NAMALWA (cell line): Measurements from ENCODE around the gene RAB6D.
"Not testable (repeated sequence)": the region's sequence is repeated elsewhere in the genome, so short reads cannot be mapped to it uniquely, and the experiment has no call there.

Experiments used
- DNase-seq: peaks from one replicate; pipeline ENCODE4 v3.0.0-alpha.2; 2015; ENCODE audit warnings: low spot score

Gene RAB6D

DNA sequence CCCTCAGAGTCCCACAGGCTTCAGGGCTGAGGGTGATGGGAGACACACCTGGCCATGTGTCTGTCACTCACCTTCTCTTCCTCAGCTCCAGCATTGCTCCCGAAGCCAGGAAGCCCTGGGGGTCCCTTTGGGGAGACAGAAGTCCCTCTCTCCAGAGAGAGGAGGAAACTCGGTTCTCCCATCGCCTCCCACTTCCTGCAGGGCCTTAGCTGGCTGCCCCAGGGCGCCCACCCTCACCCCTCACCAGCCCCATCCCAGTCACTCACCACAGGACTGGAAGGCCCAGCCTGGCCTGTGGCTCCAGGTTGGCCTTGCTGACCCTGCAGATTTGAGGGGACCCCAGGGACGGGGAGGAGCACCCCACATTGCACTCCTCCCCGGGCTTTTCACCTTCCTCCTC lies 2.7 kb upstream of the RAB6D start:
- no peak for DNase-seq

DNA sequence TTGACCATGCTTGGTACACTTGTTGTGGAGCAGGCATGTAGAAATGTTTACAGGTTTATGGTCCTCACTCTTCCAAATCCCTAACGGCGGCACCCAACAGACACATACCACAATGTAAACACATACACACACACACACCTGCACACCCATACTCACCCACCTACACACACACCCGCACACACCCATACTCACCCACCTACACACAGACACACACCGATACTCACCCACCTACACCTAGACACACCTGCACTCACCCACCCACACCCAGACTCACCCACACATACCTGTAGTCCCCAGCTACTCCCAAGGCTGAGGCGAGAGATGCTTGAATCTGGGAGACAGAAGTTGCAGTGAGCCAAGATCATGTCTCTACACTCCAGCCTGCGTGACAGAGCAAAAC lies 1.5 kb upstream of the RAB6D start:
- DNase-seq: no peak

- not testable (repeated sequence) for DNase-seq
Measured at GRCh38 chr2:131363213-131363612, 755 bp downstream of the RAB6D start.

DNA sequence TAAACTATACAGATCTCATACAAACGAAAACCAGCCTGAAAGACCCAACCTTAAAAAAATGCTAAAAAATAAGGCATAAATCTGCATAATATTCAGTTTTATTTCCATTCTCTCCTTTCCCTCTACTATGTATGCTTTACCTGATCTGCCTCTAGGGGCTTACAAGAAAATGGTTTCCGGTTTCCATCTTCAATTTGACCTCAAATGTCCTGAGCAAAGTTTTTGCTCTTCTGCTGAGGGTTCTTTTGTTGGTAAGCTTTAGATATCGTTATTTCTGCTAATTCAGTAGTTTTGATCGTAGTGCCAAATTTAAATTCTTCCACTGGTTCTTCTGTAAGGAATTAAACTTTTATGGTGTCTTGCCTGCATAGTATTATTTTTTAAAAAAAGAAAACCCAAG lies 2.2 kb downstream of the RAB6D start:
- not testable (repeated sequence) for DNase-seq

- not testable (repeated sequence) for DNase-seq
Measured at GRCh38 chr2:131353167-131353697, 10.7 kb downstream of the RAB6D start.

DNA sequence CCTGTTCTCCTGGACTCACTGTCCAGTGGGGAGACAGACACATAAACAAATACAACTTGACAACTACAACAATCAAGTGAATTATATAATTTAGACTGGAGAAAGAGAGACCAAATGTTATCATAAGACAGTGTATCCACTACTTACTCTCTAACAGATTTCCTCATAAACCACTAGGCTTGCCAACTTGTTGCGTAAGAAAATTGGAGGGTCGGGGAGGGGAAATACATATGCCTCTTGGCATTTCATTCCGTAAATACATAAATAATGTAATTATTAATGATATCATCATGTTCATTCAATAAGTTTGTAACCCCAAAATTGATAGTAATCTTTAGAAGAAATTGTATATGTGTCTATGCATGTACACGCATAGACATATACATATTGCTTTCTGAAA lies 14.9 kb downstream of the RAB6D start:
- DNase-seq: no peak

- DNase-seq: not testable (repeated sequence)
Measured at GRCh38 chr2:131347035-131347434, 16.9 kb downstream of the RAB6D start.

DNA sequence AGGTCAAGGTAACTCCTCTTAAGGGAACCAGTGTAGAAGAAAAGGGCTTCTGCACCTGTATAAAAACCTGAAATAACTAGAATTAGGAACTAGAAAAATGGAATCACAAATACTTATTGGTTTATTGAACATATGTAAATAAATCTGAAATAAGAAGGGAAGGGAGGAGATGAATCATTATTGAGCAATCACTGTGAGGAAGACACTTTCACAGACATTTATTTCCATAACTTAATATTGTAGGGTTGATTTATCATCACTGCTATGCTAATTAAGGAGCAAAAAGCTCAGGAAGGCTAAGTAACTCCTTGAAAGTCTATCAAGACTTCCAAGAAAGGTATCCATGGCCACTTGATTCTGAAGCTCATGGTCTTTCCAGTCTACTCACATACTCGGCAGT lies 24.7 kb downstream of the RAB6D start:
- DNase-seq: not testable (repeated sequence)

DNA sequence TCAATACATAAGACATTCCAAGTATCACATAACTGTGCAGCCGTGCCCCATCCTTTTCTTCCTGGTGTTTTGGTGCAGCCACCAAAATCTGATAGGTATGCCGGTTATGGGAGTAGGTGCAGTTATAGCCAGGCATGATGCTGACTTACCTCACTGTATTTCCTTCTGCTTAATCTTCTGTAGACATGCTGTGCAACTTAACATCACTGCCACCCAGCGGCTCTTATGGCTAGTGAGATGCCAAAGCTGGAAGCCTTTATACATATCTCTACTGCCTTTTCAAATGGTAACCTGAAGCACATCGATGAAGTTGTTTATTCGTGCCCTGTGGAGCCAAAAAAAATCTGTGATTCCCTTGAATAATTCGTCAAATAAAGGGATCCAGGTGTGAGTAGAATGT lies 28.6 kb downstream of the RAB6D start:
- DNase-seq: peak; percentile 16

- DNase-seq: not testable (repeated sequence)
Measured at GRCh38 chr2:131332709-131333108, 31.3 kb downstream of the RAB6D start.

- DNase-seq: not testable (repeated sequence)
Measured at GRCh38 chr2:131331000-131331399, 33.0 kb downstream of the RAB6D start.

GRCh38 chr2:131322209-131322608 lies 41.8 kb downstream of the RAB6D start:
- DNase-seq: no peak

GRCh38 chr2:131321344-131321743 lies 42.6 kb downstream of the RAB6D start:
- not testable (repeated sequence) for DNase-seq

- peak; percentile 3 for DNase-seq
Measured at GRCh38 chr2:131311001-131311400, 53.0 kb downstream of the RAB6D start.
